ENCODE data around the gene ZNF521.
"Not testable (repeated sequence)": the region's sequence is repeated elsewhere in the genome, so short reads cannot be mapped to it uniquely, and the experiment has no call there.

The ZNF521 gene

DNA sequence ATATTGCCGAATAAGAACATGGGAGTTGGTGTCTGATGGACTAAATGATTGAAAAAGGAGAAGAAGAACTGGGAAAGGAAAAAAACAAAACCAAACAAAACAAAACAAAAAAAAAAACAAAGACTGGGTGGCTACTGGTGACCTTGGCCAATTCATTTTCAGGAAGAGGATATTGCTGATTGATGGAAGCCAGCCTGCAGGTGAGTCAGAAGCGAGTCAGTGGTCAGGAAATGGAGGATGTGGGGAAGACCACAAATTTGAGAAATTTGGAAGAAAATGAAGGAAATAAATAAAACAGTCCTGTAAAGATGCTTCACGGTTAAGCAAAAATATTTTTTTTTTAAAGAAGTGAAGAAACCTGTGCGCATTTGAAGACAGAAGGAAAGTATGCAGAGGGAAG, 296.9 kb downstream of the ZNF521 start:
- Mint-ChIP-seq H3K4me1 (no peaks in the 10 kb centered on the region), H3K36me3 (no peaks in the 10 kb centered on the region), H3K27me3 (no peaks in the 10 kb centered on the region), H3K9me3 (peaks cover 1% of the 10 kb centered on the region), H3K4me3 (no peak overlapping the region), H3K27ac (no peak overlapping the region)
- DNase-seq = no peak
- CTCF ChIA-PET = no interaction called here

DNA sequence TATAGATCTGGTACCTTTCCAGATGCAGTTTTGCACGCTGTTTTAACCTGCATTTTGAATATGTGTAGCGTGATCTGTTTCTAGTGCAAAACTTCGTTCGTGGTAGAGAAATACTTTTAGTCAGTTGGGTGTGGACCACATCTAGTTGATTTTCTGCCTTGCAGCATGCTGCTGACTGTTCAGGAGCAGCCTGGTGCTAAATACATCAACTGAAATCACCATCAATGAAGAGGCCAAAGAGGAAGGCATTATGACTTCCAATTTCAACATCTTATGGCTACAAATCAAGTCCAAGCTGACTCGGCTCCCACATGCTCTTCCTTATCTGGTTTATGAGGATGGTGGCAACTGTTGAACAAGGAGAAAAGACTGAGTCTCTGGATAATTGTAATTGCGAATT, 298.5 kb downstream of the ZNF521 start:
- Mint-ChIP-seq H3K9me3 (peaks cover 1% of the 10 kb centered on the region), H3K27ac (no peak overlapping the region), H3K4me1 (no peaks in the 10 kb centered on the region), H3K36me3 (no peaks in the 10 kb centered on the region), H3K4me3 (no peak overlapping the region), H3K27me3 (no peaks in the 10 kb centered on the region)
- no peak for DNase-seq
- CTCF ChIA-PET = no interaction called here

DNA sequence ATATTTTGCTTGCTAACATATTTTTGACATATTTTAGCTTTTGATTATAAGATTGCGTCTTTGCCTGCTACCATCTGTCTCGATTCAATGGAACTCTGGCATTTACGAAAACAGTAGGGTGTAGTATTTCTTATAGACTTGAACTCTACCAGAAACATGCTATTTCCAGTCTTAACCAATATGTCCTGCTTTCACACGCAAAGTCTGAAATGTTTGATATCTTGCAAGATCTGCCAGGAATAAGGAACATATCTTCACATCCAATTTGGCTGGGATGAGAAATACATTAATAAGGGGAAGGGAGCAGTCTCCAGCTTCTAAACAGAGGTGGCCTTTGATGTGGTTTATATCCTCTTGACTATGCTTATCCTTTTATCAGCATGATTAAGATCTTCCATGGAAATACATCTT, 299.4 kb downstream of the ZNF521 start:
- Mint-ChIP-seq H3K27ac (no peak overlapping the region), H3K27me3 (no peaks in the 10 kb centered on the region), H3K4me1 (no peaks in the 10 kb centered on the region), H3K9me3 (peaks cover 1% of the 10 kb centered on the region), H3K36me3 (no peaks in the 10 kb centered on the region), H3K4me3 (no peak overlapping the region)
- DNase-seq = no peak
- CTCF ChIA-PET = interaction anchor here (0.5 kb wide), 1 partner anchor 676 kb away, joined by 3 read pairs; no protein-coding TSS in a partner anchor

DNA sequence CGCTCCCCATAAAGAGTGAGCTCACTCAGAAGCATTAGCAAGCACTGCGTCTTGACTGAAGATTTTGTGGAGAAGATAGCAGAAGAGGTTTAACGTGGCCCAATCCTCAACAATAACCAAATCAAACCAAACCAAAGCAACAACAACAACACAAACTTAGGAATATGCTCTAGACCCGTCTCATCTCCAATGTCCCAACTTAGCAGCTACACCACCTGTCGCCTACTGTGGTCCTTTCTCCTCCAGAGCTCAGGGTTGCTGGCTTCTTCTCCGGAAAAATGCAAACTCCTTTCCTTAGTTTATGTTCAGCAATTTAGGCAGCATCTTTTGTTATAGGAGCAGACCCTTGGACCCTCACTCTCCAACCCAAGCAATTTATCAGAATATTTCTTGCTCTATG, 301.4 kb downstream of the ZNF521 start:
- Mint-ChIP-seq H3K4me3 (no peak overlapping the region), H3K27me3 (no peaks in the 10 kb centered on the region), H3K4me1 (no peaks in the 10 kb centered on the region), H3K36me3 (no peaks in the 10 kb centered on the region), H3K9me3 (peaks cover 1% of the 10 kb centered on the region), H3K27ac (no peak overlapping the region)
- no peak for DNase-seq
- CTCF ChIA-PET = no interaction called here

DNA sequence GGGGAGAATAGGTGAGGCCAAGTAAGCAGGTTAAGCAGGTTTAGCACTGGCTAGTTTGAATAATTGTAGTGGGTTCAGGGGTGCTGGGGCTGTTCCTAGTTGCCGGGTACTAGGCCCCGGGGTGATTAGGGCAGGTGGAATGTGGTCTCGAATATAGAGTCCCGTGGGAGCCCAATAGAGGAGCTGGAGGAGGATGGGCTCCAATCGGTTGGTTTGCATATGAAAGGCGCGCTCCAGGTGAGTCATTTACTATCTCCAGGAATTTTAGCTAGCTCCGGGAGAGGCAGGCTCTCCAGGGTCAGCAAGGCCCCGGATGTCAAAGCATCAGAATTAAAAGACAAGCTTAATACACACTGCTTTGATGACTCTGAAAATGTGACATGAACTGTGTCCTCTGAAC, 304.0 kb downstream of the ZNF521 start:
- Mint-ChIP-seq H3K27ac (no peak overlapping the region), H3K4me3 (no peak overlapping the region), H3K9me3 (peaks cover 1% of the 10 kb centered on the region), H3K27me3 (no peaks in the 10 kb centered on the region), H3K4me1 (no peaks in the 10 kb centered on the region), H3K36me3 (no peaks in the 10 kb centered on the region)
- CTCF ChIA-PET = no interaction called here
- DNase-seq = no peak

DNA sequence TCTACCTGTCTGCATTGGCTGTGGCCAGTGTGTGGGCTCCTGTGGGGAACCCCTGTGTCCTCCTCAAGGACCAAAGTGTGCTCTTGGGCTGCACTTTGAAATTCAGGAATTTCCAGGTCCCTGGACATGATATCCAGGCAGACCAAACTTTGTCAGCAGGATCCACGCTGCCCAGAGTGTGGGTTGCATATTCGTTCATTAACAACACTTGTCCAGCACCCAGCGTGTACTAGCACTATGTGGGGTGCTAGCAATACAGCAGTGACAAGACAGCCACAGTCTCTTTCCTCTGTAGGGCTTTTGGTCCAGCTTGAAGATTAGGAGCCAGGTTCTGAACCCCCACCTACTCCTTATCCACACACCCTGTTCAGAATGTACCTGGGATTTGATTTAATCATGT, 304.5 kb downstream of the ZNF521 start:
- no peaks in the 10 kb centered on the region for H3K36me3 Mint-ChIP-seq
- no peaks in the 10 kb centered on the region for H3K4me1 Mint-ChIP-seq
- H3K9me3 Mint-ChIP-seq = peaks cover 1% of the 10 kb centered on the region
- H3K27me3 Mint-ChIP-seq = no peaks in the 10 kb centered on the region
- no peak for DNase-seq
- no peak overlapping the region for H3K4me3 Mint-ChIP-seq
- H3K27ac Mint-ChIP-seq = no peak overlapping the region
- CTCF ChIA-PET = no interaction called here

DNA sequence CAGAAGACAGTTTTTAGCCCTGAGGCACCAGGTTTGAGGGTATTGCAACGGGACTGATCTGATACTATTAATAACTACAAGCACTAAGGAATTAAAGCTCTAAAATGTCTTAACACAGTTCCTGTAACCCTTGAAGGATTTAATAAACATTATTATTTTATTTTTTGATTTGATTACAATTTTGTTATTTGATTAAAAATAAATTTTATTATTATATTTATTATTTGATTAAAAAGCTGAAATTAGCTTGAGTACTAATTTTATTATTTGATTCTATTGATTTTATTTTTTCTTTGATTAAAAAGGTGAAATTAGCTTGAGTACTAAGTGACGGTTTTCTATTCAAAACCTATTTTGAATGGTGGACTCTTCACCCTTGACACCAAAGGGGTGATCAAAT, 307.3 kb downstream of the ZNF521 start:
- H3K27me3 Mint-ChIP-seq = no peaks in the 10 kb centered on the region
- H3K36me3 Mint-ChIP-seq = no peaks in the 10 kb centered on the region
- CTCF ChIA-PET = no interaction called here
- H3K27ac Mint-ChIP-seq = no peak overlapping the region
- H3K9me3 Mint-ChIP-seq = no peaks in the 10 kb centered on the region
- no peak overlapping the region for H3K4me3 Mint-ChIP-seq
- no peaks in the 10 kb centered on the region for H3K4me1 Mint-ChIP-seq
- no peak for DNase-seq

DNA sequence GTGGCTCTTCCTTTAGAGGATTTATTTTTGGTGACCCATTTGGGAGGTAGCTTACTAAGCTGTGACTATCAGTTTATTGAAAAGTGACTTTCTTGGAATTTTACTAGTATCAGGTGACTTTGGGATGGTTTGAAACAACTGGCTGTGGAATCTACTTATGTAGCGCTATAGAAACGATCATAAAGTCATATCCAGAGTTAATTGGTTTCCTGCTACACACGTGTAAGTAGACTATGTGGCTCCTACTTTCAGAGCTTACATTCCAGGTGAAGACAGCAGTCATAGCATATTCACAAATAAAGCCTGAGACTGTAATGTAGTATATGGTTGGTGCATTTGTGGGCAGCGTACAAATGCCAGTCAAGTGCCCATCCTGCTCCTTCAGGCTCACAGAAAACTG, 308.9 kb downstream of the ZNF521 start:
- Mint-ChIP-seq H3K9me3 (no peaks in the 10 kb centered on the region), H3K4me1 (no peaks in the 10 kb centered on the region), H3K27ac (no peak overlapping the region), H3K36me3 (no peaks in the 10 kb centered on the region), H3K27me3 (no peaks in the 10 kb centered on the region), H3K4me3 (no peak overlapping the region)
- CTCF ChIA-PET = no interaction called here
- no peak for DNase-seq

DNA sequence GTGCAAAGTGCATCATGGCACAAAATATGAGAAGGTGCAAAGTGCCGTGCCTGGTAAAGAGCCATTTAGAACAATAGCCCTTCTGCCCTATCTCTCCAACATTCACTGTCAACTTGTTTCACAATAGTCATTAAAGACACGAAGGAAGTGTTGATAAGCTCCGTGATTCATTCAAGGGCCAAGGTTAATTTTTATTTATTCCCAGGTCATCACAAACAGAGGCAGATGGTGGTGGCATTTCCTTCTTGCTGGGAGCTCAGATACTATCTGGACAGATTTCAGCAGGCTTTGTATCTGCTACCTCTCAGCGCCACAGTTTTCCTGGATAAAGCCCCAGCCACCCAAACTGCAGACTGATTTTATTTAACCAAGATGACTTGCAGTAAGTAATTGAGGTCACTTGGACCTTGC, 309.3 kb downstream of the ZNF521 start:
- Mint-ChIP-seq H3K27ac (no peak overlapping the region), H3K4me3 (no peak overlapping the region), H3K36me3 (no peaks in the 10 kb centered on the region), H3K9me3 (no peaks in the 10 kb centered on the region), H3K4me1 (no peaks in the 10 kb centered on the region), H3K27me3 (no peaks in the 10 kb centered on the region)
- no peak for DNase-seq
- CTCF ChIA-PET = no interaction called here

DNA sequence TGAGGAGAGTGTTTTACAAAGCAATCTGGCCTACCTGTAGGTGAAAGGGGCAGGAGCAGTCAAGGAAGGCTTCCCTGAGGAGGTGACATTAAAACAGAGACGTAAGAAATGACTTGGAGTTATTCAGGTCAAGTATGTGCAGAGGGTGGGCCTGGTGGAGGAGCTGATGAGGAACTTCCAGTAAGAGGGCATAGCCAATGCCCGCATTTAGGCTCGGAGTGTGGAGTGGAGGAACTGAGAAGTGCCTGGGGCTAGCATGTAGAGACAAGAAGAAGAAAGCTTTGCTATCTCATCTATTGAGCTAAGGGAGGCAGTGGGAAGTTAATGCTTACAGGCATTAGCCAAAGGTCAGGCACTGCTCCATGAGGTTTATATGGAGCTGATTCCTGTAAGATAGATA, 312.2 kb downstream of the ZNF521 start:
- no peaks in the 10 kb centered on the region for H3K36me3 Mint-ChIP-seq
- no peak overlapping the region for H3K4me3 Mint-ChIP-seq
- H3K27ac Mint-ChIP-seq = no peak overlapping the region
- H3K4me1 Mint-ChIP-seq = no peaks in the 10 kb centered on the region
- no peaks in the 10 kb centered on the region for H3K9me3 Mint-ChIP-seq
- CTCF ChIA-PET = no interaction called here
- no peak for DNase-seq
- no peaks in the 10 kb centered on the region for H3K27me3 Mint-ChIP-seq

DNA sequence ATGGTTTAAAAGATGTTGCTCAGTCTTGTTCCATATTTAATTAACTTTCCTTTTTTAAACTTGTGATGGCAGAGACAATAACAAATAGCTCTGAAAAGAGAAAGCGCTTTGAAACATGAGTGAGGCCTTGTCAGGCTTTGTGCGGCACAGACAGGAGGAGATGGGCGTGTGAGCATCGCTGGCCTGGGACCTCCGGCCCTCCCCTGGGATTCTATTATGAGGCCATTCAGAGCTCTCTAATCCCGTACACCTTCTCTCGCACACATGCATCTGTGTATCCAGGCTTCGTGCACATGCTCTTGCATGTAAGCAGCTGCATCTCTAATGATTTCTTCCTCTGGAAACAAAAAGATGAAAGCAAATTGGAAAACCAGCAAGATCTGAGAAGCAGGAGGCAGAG, 313.7 kb downstream of the ZNF521 start:
- no peaks in the 10 kb centered on the region for H3K36me3 Mint-ChIP-seq
- no peak for DNase-seq
- no peak overlapping the region for H3K27ac Mint-ChIP-seq
- no peaks in the 10 kb centered on the region for H3K27me3 Mint-ChIP-seq
- CTCF ChIA-PET = no interaction called here
- no peak overlapping the region for H3K4me3 Mint-ChIP-seq
- H3K4me1 Mint-ChIP-seq = no peaks in the 10 kb centered on the region
- H3K9me3 Mint-ChIP-seq = no peaks in the 10 kb centered on the region

DNA sequence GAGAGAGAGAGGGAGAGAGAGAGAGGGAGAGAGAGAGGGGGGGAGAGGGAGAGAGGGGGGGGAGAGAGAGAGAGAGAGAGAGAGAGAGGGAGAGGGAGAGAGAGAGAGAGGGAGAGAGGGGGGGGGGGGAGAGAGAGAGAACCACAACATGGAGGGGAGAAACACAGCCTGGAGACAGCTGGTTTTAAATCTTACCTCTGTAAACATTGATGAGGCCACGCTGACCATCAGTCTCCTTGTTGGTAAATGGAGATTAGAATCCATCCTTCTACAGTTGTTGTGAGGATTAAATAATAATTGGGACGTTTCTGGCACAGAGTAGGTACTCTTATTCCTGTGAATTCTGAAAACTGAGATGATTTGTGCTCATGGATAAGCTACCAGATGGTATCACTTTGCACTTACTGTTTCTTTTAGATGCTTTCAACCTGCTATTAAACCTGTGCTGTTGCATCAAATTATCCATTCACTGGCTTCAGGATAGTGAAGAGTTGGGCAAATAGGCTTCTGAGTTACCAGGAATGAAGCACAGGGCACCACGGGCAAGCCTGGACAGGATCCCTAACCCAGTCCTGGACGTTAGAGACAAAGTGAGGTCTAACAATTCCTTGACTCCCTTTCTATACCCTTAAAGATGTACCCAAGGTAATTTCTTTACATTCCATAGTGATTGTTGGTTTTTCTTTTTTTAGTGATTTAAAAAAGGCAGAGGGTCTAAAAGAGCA, 318.1 kb downstream of the ZNF521 start:
- no peaks in the 10 kb centered on the region for H3K36me3 Mint-ChIP-seq
- CTCF ChIA-PET = no interaction called here
- no peak overlapping the region for H3K4me3 Mint-ChIP-seq
- no peak overlapping the region for H3K27ac Mint-ChIP-seq
- H3K9me3 Mint-ChIP-seq = peaks cover 4% of the 10 kb centered on the region
- no peak for DNase-seq
- H3K27me3 Mint-ChIP-seq = no peaks in the 10 kb centered on the region
- no peaks in the 10 kb centered on the region for H3K4me1 Mint-ChIP-seq

DNA sequence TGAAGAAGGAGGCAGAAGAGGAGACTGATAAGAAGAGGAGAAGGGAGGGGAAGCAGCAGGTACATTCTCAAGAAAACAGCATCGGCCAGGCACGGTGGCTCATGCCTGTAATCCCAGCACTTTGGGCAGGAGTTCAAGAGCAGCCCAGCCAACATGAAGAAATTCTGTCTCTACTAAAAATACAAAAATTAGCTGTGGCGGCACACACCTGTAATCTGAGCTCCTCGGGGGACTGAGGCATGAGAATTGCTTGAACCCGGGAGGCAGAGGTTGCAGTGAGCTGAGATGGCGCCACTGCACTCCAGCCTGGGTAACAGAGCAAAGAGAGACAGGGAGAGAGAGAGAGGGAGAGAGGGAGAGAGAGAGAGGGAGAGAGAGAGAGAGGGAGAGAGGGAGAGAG, 318.8 kb downstream of the ZNF521 start:
- DNase-seq, H3K9me3 Mint-ChIP-seq, H3K4me1 Mint-ChIP-seq, H3K27me3 Mint-ChIP-seq, H3K27ac Mint-ChIP-seq, H3K4me3 Mint-ChIP-seq, H3K36me3 Mint-ChIP-seq, CTCF ChIA-PET: not testable (repeated sequence)

DNA sequence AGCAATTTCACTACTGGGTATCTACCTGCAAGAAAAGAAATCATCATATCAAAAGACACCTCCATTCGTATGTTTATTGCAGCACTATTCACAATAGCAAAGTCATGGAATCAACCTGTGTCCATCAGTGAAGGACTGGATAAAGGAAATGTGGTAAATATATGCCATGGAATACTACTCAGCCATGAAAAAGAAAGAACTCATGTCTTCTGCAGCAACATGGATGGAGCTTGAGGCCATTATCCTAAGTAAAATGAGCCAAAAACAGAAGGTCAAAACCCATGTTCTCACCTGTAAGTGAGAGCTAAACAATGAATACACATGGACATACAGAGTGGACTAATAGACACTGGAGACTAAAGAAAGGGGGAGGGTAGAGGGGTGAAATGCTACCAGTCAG, 322.2 kb downstream of the ZNF521 start:
- no peak overlapping the region for H3K4me3 Mint-ChIP-seq
- CTCF ChIA-PET = no interaction called here
- H3K9me3 Mint-ChIP-seq = peaks cover 4% of the 10 kb centered on the region
- no peak overlapping the region for H3K27ac Mint-ChIP-seq
- no peaks in the 10 kb centered on the region for H3K27me3 Mint-ChIP-seq
- H3K4me1 Mint-ChIP-seq = no peaks in the 10 kb centered on the region
- no peak for DNase-seq
- no peaks in the 10 kb centered on the region for H3K36me3 Mint-ChIP-seq

DNA sequence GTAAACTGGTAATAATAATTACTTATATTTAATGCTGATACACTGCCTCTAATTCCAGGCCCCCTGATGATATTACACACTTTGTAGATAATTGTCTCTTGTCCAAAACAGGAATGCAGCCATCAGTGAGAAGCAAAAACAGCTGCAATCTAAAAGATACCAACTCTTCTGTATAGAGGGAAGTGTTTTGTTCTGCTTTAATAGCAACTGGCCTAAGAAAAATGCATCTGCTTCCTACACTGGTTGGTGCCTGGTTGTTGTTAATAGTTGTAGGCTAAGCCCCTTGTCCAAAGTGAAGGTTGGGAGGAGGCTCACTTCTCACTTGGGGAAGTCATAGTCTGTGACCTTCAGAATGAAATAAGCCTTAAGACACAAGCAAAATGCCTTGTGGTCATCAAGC, 332.0 kb downstream of the ZNF521 start:
- no peaks in the 10 kb centered on the region for H3K27me3 Mint-ChIP-seq
- no peak overlapping the region for H3K4me3 Mint-ChIP-seq
- DNase-seq = no peak
- H3K9me3 Mint-ChIP-seq = peaks cover 3% of the 10 kb centered on the region
- no peak overlapping the region for H3K27ac Mint-ChIP-seq
- CTCF ChIA-PET = no interaction called here
- H3K4me1 Mint-ChIP-seq = no peaks in the 10 kb centered on the region
- no peaks in the 10 kb centered on the region for H3K36me3 Mint-ChIP-seq

Measured in activated naive CD4-positive, alpha-beta T cell treated with anti-CD3 and anti-CD28 coated beads, Interleukin-2, amount 10 ng/mL, durations not matched to agents 7 days and 5 days (primary cell).